Panc1 (cell line): ENCODE data around the gene GNAQ. TPM values are rescaled to one million over a fixed set of nuclear protein-coding genes. Genes with fewer than 3 reads are reported as not detected.

ENCODE experiments used
- ATAC-seq: fragments of 200-7000 bp; cut with Tn5 transposase; 2 replicates; pipeline ENCODE4 v1.9.1; 2020; ENCODE audit warnings: mild to moderate bottlenecking, moderate library complexity
- BruUV-seq: library from RNA; stranded (reverse); fragments of 400-500 nt; replicated peaks from 2 replicates; lab custom pipeline; 2021; lab: Mats Ljungman, UMichigan
- CTCF ChIA-PET: fragments of 300-600 bp; sonication (Branson Sonifier 250); formaldehyde crosslinking; loops from one replicate; lab custom pipeline; 2022; ENCODE audit warnings: antibody characterized with exemption; lab: Charles Lee
- POLR2A ChIA-PET: fragments of 300-600 bp; sonication (Branson Sonifier 250); formaldehyde crosslinking; loops from one replicate; lab custom pipeline; 2022; ENCODE audit warnings: antibody characterized with exemption; lab: Charles Lee
- DNase-seq: peaks from one replicate; pipeline ENCODE4 v3.0.0-alpha.2; 2010; ENCODE audit warnings: low read depth, low spot score
- H3K27ac ChIP-seq: 2 replicates; pipeline ENCODE4 v1.5.1; 2011; ENCODE audit warnings: mild to moderate bottlenecking, low read length, inconsistent platforms
- H3K27me3 ChIP-seq: fragments of 200-500 bp; sonication (Bioruptor generic); 2 replicates; pipeline ENCODE4 v1.6.0; 2014; ENCODE audit warnings: low read length, inconsistent platforms; ENCODE audit not compliant: control insufficient read depth, insufficient read depth
- H3K36me3 ChIP-seq: fragments of 200-500 bp; sonication (Bioruptor generic); 2 replicates; pipeline ENCODE4 v1.5.1; 2014; ENCODE audit warnings: inconsistent platforms, mild to moderate bottlenecking, low read length, moderate library complexity; ENCODE audit not compliant: control insufficient read depth, insufficient read depth
- H3K4me1 ChIP-seq: 2 replicates; pipeline ENCODE4 v1.5.1; 2011; ENCODE audit warnings: inconsistent platforms, mild to moderate bottlenecking, low read length, moderate library complexity; ENCODE audit not compliant: control insufficient read depth, insufficient read depth
- H3K4me3 ChIP-seq, 2 experiments: 2 replicates each; pipeline ENCODE4 v1.5.1; 2011 to 2012; ENCODE audit warnings: low read depth in 2 of 2, low read length in 2 of 2, mild to moderate bottlenecking in 2 of 2, inconsistent platforms in 1 of 2, moderate library complexity in 1 of 2
- H3K9me3 ChIP-seq: fragments of 200-500 bp; sonication (Bioruptor generic); 2 replicates; pipeline ENCODE4 v1.5.1; 2014; ENCODE audit warnings: low read depth, mild to moderate bottlenecking, inconsistent platforms, low read length, moderate library complexity; ENCODE audit not compliant: control insufficient read depth, insufficient read depth
- POLR2AphosphoS5 ChIP-seq: IDR thresholded peaks from 2 replicates; pipeline ENCODE4 v1.6.1; 2012; ENCODE audit warnings: mild to moderate bottlenecking, low read depth, low read length, moderate library complexity
- REST ChIP-seq, 2 experiments: IDR thresholded peaks; 2 replicates each; pipeline ENCODE4 v1.6.1; 2011 to 2012; ENCODE audit warnings: low read depth in 2 of 2, control low read depth in 1 of 2, low read length in 1 of 2, mild to moderate bottlenecking in 1 of 2, moderate library complexity in 1 of 2; ENCODE audit not compliant: insufficient read depth in 1 of 2
- SIN3A ChIP-seq: IDR thresholded peaks from 2 replicates; pipeline ENCODE4 v1.6.1; 2012; ENCODE audit warnings: low read depth, mild to moderate bottlenecking, low read length, moderate library complexity, borderline replicate concordance; ENCODE audit not compliant: insufficient read depth
- TCF7L2 ChIP-seq: IDR thresholded peaks from 2 replicates; pipeline ENCODE4 v1.6.1; 2011; ENCODE audit warnings: mild to moderate bottlenecking, low read depth, low read length, inconsistent platforms
- in situ Hi-C: cut with HindIII; loops from 2 replicates; pipeline ENCODE4 v1.10.0; 2016; ENCODE audit warnings: low sequenced_read_pairs, low pct_unique_long_range_greater_than_20kb
- intact Hi-C: fragments of 100-400 bp; cut with micrococcal nuclease; formaldehyde crosslinking; loops from one replicate; pipeline ENCODE4 v1.10.0; 2022; ENCODE audit not compliant: unreplicated experiment
- total RNA-seq: library from RNA; stranded (reverse); gene quantifications from one replicate; pipeline ENCODE4 v1.2.1, GENCODE V29; 2021; ENCODE audit not compliant: unreplicated experiment
- TF ChIP-seq, protein P1 (sequence below): fragments of 450-650 bp; IDR thresholded peaks from 2 replicates; pipeline ENCODE4 v1.5.1; 2017; ENCODE audit warnings: mild to moderate bottlenecking

The GNAQ gene
- total RNA-seq, 1 experiment from 2014 or later, result 34.5 TPM

DNA sequence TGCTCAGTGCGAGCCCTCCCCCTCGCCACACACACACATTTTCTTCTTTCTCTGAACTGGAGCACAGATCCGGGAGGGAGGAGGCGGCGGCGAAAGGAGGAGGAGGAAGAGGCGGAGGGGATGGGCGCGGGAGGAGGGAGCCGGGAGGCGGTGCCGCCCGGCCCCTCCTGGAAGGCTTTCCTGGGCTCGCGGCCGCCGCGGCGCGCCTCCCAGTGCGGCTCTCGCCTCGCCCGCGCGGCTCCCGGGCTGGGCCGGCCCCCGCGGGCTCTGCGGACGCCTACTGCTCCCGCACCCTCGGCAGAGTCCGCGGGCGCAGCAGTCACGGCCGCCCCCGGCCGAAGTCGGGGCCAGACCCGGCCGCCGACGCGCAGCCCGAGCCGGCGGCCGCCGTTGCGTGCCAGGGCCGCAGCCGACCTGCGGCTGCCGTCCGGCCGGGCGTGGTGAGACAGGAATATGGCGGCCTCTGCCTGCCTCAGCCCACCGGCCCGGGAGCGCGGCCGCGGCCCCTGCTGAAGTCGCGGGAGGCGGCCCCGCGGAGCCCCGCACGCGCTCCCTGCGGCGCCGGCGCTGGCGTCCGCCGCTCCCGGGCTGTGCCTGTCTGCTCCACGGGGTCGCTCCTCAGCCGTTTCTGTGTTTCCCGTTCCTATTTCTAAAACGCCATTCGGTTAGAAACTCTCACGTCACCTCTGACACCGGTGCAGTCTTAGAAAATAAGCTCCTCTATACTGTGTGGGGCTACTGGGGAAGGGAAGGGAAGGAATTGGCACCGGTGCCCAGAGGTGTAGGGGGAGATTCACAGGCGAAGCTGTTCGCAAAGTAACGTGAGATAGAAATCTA is 500 bp upstream of the GNAQ start:
- TF ChIP-seq SIN3A (no peak), POLR2AphosphoS5 (no peak; the same call in 1 of the 2 replicates), TCF7L2 (no peak), REST (IDR thresholded peaks at IDR 0.05; ENCODE audit: insufficient read depth in 1 of 2, low read depth in 2 of 2, low read length in 1 of 2) (no peak)
- TF ChIP-seq, protein P1, sequence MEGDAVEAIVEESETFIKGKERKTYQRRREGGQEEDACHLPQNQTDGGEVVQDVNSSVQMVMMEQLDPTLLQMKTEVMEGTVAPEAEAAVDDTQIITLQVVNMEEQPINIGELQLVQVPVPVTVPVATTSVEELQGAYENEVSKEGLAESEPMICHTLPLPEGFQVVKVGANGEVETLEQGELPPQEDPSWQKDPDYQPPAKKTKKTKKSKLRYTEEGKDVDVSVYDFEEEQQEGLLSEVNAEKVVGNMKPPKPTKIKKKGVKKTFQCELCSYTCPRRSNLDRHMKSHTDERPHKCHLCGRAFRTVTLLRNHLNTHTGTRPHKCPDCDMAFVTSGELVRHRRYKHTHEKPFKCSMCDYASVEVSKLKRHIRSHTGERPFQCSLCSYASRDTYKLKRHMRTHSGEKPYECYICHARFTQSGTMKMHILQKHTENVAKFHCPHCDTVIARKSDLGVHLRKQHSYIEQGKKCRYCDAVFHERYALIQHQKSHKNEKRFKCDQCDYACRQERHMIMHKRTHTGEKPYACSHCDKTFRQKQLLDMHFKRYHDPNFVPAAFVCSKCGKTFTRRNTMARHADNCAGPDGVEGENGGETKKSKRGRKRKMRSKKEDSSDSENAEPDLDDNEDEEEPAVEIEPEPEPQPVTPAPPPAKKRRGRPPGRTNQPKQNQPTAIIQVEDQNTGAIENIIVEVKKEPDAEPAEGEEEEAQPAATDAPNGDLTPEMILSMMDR, result no peak
- CTCF ChIA-PET, result no interaction called here
- H3K27me3 ChIP-seq, result no peaks in the 10 kb centered on the region
- POLR2A ChIA-PET, result interaction anchor here (0.6 kb wide), 1 partner anchor 10 kb away, joined by 3 read pairs; no protein-coding TSS in a partner anchor
- peak overlapping the region; percentile 74 to 80 for H3K4me3 ChIP-seq
- no peaks in the 10 kb centered on the region for H3K9me3 ChIP-seq
- BruUV-seq, result no TSS peak
- peak; percentile 88 for ATAC-seq
- no peak for DNase-seq
- intact Hi-C loops (no loop called here), in situ Hi-C loops (no loop called here)
- H3K36me3 ChIP-seq, result no peaks in the 10 kb centered on the region
- peaks cover 15% of the 10 kb centered on the region for H3K4me1 ChIP-seq
- peak overlapping the region; percentile 90 for H3K27ac ChIP-seq

DNA sequence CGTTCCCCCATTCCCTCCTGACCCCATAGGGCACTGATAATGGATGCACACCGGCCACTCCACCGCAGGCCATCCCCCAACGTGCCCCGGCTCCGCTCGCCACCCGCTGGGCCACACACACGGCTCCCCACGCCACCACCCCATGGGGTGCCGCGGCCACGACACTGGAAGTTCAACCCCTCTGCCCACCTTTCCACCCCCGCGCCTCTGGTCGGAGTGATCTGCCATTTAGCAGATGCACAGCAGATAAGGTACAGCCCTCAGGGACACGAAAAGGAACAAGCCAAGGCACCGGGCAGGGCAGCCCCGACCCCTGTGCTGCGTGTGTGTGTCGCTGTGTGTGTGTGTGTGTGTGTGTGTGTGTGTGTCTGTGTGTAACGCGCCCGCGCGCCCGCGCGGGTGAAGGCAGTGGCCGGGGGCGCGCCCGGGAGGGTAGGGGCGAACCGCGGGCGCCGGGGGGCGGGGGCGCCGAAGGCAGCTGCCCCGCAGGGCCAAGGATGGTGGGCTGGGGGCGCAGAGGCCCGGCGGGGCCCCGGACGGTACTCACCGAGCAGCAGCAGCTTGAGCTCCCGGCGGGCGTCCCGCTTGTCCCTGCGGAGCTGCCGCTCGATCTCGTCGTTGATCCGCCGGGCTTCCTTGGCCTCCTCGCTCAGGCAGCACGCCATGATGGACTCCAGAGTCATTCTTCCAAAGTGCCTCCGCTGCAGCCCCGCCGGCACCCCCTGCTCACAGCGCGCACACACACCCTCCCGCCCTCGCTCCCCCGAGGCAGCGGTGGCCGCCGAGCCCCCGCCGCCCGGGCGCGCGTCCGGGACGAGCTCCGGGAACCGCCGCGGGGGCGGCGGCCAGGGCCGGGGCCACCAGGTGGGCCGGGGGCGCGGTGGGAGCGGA is 813 bp downstream of the GNAQ start:
- H3K27ac ChIP-seq, result no peak overlapping the region
- POLR2A ChIA-PET, result no interaction called here
- no peak for DNase-seq
- peak overlapping the region; percentile 70 to 74 for H3K4me3 ChIP-seq
- CTCF ChIA-PET, result no interaction called here
- peaks cover 15% of the 10 kb centered on the region for H3K4me1 ChIP-seq
- in situ Hi-C loops (no loop called here), intact Hi-C loops (no loop called here)
- H3K9me3 ChIP-seq, result no peaks in the 10 kb centered on the region
- no TSS peak for BruUV-seq
- TF ChIP-seq POLR2AphosphoS5, result no peak
- TF ChIP-seq REST (IDR thresholded peaks at IDR 0.05; ENCODE audit: insufficient read depth in 1 of 2, low read depth in 2 of 2, low read length in 1 of 2), result no peak
- TF ChIP-seq TCF7L2, result no peak
- TF ChIP-seq, protein P1, result no peak
- TF ChIP-seq SIN3A, result no peak
- H3K27me3 ChIP-seq, result no peaks in the 10 kb centered on the region
- no peaks in the 10 kb centered on the region for H3K36me3 ChIP-seq
- peak; percentile 35 for ATAC-seq
